GM12874 (cell line): ENCODE results near the gene RASSF4.

Experiments used
- TF ChIP-seq, protein P1 (sequence below): IDR thresholded peaks from 2 replicates; pipeline ENCODE4 v1.5.1; 2011; ENCODE audit warnings: low read depth, mild to moderate bottlenecking, control low read depth, low read length, moderate library complexity; ENCODE audit not compliant: insufficient read depth

The RASSF4 gene

DNA sequence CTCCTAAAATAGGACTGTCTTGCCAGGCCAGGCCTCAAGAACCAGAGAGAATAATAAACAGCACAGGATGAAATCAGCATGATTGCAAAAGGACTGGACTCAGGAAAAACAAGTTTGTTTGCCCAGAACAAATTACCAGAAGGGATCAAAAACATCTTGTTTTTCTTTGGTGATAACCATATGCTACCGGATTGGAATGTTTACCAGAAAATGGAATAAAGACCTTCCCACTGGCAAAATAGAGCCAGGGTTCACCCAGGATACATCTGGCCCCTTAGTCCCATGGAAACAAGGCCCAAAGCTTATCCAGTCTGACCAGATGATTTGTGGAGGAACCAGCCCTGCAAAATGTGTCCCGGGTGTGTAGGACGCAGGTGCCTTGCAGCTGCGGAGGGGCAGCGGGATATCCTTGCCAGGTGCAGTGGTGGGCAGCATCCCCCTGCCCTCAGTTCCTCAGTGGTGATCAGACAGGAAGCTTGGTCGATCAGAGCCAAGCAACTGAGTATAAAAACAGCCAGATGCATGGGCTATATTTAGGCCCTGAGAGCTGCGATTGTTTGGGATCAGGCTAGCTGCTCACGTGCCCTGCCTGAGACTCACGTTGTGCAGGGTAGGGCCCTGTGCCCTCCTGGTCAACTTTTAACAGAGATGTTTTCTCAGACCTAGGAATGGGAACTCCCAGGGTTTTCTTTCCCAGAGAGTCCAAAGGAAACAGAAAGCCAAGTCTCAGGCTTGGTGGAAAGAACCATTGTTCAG lies 36.5 kb downstream of the RASSF4 start:
- TF ChIP-seq, protein P1, sequence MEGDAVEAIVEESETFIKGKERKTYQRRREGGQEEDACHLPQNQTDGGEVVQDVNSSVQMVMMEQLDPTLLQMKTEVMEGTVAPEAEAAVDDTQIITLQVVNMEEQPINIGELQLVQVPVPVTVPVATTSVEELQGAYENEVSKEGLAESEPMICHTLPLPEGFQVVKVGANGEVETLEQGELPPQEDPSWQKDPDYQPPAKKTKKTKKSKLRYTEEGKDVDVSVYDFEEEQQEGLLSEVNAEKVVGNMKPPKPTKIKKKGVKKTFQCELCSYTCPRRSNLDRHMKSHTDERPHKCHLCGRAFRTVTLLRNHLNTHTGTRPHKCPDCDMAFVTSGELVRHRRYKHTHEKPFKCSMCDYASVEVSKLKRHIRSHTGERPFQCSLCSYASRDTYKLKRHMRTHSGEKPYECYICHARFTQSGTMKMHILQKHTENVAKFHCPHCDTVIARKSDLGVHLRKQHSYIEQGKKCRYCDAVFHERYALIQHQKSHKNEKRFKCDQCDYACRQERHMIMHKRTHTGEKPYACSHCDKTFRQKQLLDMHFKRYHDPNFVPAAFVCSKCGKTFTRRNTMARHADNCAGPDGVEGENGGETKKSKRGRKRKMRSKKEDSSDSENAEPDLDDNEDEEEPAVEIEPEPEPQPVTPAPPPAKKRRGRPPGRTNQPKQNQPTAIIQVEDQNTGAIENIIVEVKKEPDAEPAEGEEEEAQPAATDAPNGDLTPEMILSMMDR = no peak

DNA sequence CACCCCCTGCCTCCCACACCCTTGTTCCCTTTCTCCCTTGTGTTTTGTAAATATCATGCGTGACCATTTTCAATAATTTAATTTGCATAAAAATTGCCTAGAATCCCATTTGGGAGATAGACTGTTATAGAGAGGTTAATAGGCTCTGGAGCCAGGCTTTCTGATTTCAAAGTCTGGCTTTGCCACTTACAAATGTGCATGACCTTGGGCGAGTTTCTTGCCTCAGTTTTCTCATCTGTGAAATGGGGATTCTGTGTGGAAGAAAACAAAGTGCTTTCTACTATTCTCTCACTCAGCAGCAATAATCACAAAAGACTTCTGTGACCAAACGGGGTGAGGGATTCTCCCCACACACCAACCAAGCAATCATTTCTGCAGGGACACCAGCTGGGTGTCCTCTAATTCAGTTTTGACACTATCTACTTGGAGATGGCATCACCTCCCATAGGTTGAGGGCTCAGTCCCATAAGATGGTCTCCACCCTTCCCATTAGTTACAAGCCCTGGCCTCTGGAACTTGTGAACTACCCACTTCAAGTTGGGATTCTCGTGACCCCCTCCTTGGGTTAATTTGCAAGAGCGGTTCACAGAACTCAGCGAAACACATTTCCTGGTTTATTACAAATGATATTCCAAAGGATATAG lies 37.6 kb downstream of the RASSF4 start:
- TF ChIP-seq, protein P1 = no peak

DNA sequence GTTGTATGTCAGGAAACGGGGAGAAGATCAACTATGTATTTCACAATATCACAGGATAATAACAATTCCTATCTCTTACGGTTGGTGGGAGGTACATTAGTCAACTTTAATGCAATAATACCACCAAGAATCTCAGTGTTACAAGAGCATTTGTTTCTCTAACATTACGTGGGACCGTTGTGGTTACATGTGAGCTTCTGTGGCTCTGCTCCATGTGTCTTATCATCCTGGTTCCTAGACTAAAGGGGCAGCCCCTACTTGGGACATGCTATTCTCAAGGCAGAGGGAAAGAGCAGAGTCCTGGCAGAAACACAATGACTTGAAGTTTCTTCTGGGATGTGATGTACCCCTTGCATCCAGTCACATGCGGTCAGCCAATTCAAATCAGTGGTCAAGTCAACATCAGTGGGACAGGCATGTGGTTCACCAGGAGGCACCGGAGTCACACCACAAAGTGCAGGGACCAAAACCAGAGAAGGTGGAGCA lies 38.6 kb downstream of the RASSF4 start:
- TF ChIP-seq, protein P1 = no peak

DNA sequence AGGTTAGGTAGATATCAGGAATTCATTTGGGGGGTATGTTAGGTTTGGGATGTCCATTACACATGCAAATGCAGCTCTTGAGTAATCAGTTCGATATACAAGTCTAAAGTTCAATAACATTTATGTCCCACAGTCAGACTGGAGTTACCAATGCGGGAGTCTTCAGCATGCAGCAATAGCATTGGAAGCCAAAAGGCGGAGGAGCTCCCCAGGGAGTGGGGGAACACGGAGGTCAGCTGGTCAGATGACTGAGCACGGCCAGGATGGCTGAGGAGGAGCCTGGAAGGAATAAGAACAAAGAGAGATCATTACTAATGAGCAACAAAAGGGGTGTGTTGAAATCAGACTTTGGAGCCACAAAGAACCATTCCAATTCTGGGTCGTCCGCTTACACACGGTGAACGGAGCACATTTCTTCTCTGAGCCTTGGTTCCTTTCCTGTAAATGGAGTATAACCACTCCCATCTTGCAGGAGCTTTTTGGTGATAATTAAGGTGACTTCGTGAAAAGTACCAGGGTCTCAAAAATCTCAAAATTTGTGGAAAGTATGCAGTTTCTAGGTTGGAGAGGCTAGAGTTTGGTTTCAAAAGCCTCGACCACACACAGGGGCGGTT lies 40.6 kb downstream of the RASSF4 start:
- TF ChIP-seq, protein P1 = no peak

DNA sequence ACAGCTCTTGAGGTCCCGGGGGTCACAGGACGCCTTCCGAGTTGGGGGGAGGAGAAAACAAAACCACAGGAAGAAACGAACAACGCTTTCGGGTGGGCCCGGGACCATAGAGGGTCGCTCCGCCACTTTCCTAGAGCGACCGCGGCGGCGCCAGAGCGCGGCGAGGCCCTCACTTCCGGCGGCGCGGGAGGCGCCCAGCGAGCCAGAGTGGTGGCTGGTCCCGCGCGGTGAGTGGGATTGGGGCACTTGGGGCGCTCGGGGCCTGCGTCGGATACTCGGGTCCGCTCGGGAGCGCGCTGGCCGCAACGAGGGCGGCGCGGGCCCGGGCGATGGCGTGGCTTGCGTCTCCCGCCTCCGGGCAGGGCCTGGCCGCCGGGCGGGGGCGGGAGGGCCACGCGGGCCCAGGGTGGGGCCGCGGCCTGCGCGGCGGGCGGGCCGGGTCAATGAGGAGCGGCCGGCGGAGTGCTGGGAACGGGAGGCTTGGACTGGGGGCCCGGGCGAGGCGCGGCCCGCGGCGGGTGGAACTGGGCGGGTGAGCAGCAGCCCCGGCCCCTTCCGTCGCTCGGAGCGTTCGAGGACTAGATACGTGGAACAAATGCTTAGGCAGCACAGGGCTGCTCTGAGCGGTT lies 41.3 kb downstream of the RASSF4 start, which contains the start of gene ZNF22:
Gene ZNF22, plus strand, starts transcription at position 172 of the 629 bp plus-strand sequence. CDS start 2,446 bp downstream, outside the sequence.
- TF ChIP-seq, protein P1 = 0 out of 2 replicates have a peak, but pooled peaks have one; percentile 19

DNA sequence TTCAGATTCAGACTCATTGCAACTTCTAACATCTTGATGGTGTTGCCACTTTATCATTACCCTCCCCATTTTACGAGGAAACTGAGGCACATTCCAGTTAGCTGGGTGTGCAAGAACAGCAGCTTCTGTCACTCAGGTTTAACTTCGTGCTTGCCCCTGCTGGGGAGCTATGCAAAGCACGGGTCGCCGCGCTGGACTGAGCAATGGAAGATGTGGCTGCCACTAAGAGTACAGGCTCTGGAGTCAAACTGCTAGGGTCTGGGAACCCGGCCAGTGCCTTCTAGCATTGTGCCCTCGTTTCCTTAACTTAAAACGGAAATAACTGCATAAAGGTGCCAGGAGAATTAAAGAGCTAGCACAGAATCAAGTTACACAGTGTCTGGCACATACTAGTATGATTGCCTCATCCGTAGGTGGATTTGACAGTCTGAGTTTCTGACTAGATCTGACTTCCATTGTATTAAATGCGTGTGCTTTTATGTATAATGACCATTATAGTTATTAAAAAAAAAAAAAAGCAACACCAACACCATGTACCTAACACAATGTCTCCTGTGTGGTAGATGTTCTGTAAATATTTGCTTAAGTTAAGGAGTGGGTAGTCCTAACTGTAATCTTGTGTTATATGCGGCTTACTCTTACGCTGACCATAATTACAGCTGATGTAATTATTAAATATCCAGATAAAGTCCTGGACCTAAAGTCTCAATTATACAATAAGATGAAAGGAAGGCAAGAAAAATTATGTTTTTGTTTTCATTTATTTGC lies 42.0 kb downstream of the RASSF4 start:
- TF ChIP-seq, protein P1 = 0 out of 2 replicates have a peak, but pooled peaks have one; percentile 19
